KOPT-K1 (cell line): Measurements from ENCODE around the gene DPF3.

Source experiments
- H3K27ac ChIP-seq: fragments of 200-600 bp; sonication (generic); 2 replicates; pipeline ENCODE4 v1.5.1; 2016; ENCODE audit warnings: antibody characterized with exemption, mild to moderate bottlenecking, low read depth, low read length; ENCODE audit not compliant: poor library complexity, severe bottlenecking
- H3K36me3 ChIP-seq: fragments of 200-600 bp; sonication (generic); 2 replicates; pipeline ENCODE4 v1.5.1; 2017; ENCODE audit warnings: antibody characterized with exemption, mild to moderate bottlenecking, low read length, moderate library complexity; ENCODE audit not compliant: insufficient read depth
- H3K9me3 ChIP-seq: fragments of 200-600 bp; sonication (generic); 2 replicates; pipeline ENCODE4 v1.5.1; 2017; ENCODE audit warnings: antibody characterized with exemption, low read length, mild to moderate bottlenecking; ENCODE audit not compliant: insufficient read depth, poor library complexity, severe bottlenecking

DPF3 gene

DNA sequence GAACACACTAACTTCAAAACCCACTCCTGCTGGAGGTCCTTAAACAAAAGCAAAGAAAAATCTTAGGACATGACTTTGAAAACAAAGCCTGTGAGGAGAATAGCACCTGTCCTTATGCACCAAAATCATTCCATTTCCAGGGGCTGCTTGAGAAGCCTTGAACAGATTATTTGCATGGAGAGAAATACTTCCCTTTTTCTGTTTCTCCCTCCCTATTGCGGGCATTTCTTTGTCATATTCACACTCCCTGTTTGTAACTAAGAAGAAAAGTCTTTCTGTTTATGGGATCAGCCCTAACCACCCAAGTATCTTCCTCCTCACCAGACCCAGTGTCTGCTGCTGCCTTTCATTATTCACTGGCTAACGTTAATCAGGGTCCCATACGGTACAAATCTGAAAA is 218.8 kb downstream of the DPF3 start:
- Histone ChIP-seq H3K9me3 (peaks cover 15% of the 10 kb centered on the region), H3K27ac (no peak overlapping the region), H3K36me3 (peaks cover 59% of the 10 kb centered on the region; the same call in 1 of the 2 replicates)

DNA sequence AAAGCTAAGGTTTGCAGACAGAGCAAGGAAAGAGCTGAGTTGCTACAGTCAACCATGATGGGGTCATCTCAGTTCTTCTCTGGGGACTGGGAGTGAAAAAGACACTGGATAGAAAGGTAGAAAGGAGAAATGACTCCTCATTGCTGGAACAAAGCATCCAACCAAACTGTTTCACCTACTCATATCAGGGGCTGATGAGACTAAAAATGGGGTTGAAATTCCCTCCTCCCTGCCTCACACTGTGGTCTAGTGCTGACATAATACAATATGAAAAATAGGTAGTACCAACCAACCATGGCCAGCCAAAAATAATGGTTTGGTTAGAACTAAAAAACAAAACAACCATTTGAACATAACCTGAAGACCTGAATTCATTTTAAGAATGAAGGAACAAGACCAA is 220.7 kb downstream of the DPF3 start:
- H3K36me3 ChIP-seq: peaks cover 74% of the 10 kb centered on the region
- H3K27ac ChIP-seq: no peak overlapping the region
- H3K9me3 ChIP-seq: peaks cover 15% of the 10 kb centered on the region

DNA sequence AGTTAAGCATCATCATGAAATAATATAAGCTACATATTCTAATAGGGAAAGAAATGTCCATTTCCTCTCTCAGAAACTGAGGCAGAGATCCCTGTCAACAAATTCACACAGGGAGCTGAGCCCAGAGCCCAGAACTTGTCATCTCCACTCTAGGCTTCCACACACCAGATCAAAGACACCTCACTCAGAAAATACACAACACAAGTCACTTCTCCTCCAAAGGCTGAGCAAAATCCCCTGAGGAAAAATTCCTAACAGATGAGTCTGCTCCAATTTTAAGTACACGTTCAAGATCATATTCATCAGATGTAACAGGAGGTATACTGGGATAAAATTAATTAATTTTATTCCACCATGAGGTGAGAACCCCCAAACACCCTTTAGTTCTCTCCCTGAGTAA is 227.3 kb downstream of the DPF3 start:
- Histone ChIP-seq H3K27ac (no peak overlapping the region), H3K36me3 (peaks cover 36% of the 10 kb centered on the region), H3K9me3 (no peaks in the 10 kb centered on the region)

GRCh38 chr14:72665259-72665658 is 228.6 kb downstream of the DPF3 start:
- peaks cover 33% of the 10 kb centered on the region for H3K36me3 ChIP-seq
- H3K9me3 ChIP-seq: no peaks in the 10 kb centered on the region
- H3K27ac ChIP-seq: no peak overlapping the region

DNA sequence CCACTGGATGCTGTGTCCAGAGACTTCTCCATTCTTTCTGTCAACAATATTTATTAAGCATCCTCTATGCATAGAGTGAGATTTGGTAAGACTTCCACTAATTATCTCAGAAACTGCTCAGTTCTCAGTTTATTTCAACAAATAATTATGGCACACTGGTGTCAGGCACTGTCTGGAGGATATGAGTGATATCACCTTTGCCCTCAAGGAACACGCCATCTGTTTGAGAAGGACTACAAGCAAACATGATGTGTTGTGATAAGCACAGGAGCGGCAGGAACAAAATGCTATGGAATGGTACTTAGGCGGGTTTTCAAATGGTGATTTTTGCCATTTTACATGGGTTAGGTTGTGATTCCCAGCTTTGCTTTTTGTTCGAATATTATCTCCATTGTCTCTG is 229.2 kb downstream of the DPF3 start:
- Histone ChIP-seq H3K36me3 (peaks cover 28% of the 10 kb centered on the region), H3K9me3 (no peaks in the 10 kb centered on the region), H3K27ac (no peak overlapping the region)

GRCh38 chr14:72663956-72664650 is 229.8 kb downstream of the DPF3 start:
- H3K36me3 ChIP-seq: peaks cover 23% of the 10 kb centered on the region
- no peaks in the 10 kb centered on the region for H3K9me3 ChIP-seq
- H3K27ac ChIP-seq: no peak overlapping the region

GRCh38 chr14:72663076-72663487 is 230.8 kb downstream of the DPF3 start:
- no peak overlapping the region for H3K27ac ChIP-seq
- no peaks in the 10 kb centered on the region for H3K9me3 ChIP-seq
- H3K36me3 ChIP-seq: peaks cover 18% of the 10 kb centered on the region

GRCh38 chr14:72662214-72662613 is 231.7 kb downstream of the DPF3 start:
- H3K36me3 ChIP-seq: peaks cover 18% of the 10 kb centered on the region
- H3K9me3 ChIP-seq: no peaks in the 10 kb centered on the region
- H3K27ac ChIP-seq: no peak overlapping the region

- no peak overlapping the region for H3K27ac ChIP-seq
Observed at GRCh38 chr14:72657214-72657921, 236.5 kb downstream of the DPF3 start.

DNA sequence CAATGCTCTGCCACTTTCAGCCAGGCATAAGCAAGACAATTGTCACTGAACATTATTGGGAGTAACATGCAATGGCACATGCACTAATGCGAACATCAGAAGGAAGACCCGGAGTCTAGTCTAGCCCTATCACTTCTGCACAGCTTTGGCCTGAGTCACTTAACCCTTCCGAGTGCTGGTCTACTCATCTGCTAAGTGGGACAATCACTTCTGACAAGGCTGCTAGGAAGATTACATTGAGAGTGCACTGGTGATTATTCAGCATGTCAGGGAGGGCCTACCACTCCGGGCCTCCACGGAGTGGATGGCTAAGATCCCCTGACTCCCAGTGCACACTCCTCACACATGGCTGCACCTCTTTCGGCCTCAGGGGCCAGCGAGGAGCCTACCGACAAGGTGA is 240.9 kb downstream of the DPF3 start:
- H3K9me3 ChIP-seq: no peaks in the 10 kb centered on the region
- no peak overlapping the region for H3K27ac ChIP-seq
- H3K36me3 ChIP-seq: no peaks in the 10 kb centered on the region

More at GRCh38 chr14:72657214-72657921, 236.5 kb downstream of the DPF3 start:
- H3K36me3 ChIP-seq: peaks cover 6% of the 10 kb centered on the region
- H3K9me3 ChIP-seq: no peaks in the 10 kb centered on the region

DNA sequence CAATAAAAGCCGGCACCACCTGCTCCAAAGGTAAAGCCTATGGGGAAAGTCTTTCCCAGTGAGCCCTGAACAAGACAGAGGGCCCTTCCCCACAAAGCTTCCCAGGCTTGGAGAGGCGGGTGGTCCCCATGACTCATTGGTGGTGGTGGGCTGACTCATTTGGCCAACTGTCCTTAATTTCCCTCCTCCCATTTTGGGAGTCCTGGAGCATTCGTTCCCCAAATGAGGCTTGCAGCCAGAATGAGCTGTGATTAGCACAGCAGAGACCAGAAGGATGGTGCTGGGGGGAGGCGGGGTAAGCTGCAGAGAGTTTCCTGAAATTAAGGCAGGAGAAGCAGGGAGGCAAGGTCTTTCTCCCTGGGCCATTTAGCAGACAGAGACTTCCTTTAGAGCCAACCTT is 241.7 kb downstream of the DPF3 start:
- Histone ChIP-seq H3K36me3 (no peaks in the 10 kb centered on the region), H3K27ac (no peak overlapping the region), H3K9me3 (no peaks in the 10 kb centered on the region)

DNA sequence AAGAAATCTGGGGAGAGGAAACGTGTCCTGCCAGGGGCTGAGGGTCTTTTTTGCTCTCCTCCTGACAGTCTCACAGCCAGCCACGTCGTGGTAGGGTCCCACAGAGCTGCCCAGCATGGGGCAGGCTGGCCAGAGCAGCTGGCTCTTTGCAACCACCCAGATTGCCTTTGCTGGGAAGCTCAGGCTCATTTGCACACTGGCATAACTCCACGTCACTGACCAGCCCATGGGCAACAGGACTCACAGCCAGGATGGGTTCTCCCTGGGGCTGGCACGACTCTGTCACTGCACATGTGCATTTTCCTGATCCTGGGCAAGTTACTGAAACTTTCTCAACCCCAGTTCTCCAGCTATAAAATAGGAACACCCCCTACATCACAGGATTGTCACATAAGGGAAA is 242.2 kb downstream of the DPF3 start:
- Histone ChIP-seq H3K9me3 (no peaks in the 10 kb centered on the region), H3K27ac (no peak overlapping the region), H3K36me3 (no peaks in the 10 kb centered on the region)

DNA sequence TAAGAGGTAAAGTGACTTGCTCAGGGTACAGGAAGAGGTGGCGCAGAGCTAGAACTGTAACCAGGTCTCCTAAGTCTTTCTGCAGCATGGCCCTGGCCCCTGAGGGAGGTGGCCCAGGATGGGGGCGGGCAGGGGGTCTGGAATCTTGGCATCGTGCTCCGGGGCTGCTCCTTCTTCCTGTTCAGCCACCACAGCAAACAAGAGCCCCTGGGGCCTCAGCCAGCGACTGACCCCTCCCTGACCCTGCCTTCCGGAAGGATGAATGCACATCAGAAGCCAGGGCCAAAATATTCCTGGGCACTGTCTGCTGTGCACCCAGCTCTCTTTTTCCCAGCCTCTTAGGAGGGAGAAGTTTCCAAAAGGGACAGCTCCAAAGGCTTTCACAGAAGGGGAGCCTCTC is 242.8 kb downstream of the DPF3 start:
- H3K9me3 ChIP-seq: no peaks in the 10 kb centered on the region
- H3K36me3 ChIP-seq: no peaks in the 10 kb centered on the region
- no peak overlapping the region for H3K27ac ChIP-seq

DNA sequence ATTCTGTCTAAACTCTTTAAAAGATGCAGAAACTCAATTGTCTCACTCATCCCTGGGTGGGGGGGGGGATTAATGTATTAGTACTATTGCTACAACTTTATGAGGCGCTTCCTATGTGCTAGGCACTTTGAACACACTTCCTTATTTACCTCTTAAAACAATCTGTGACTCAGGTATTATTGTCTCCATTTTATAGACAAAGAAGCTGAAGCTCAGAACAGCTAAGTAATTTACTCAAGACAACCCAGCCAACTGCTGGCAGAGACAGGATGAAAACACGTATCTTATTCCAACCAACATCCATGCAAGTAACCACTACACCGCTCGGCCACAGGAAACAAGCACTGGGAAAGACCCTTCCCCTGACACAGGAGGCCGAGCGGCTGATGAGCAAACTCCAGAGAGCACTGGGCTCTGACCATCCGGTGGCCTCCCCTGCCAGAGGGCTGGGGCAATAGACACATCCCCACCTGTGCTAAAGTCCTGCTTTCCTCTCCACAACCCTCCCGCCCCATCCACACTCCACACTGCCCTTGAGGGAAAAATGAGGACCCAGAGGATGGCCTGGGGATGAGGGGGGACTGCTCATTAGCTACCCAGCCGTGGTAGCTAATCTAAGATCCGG is 244.2 kb downstream of the DPF3 start:
- H3K36me3 ChIP-seq: no peaks in the 10 kb centered on the region
- no peak overlapping the region for H3K27ac ChIP-seq

GRCh38 chr14:72647782-72648181 is 246.1 kb downstream of the DPF3 start:
- H3K27ac ChIP-seq: no peak overlapping the region
- H3K36me3 ChIP-seq: no peaks in the 10 kb centered on the region
- no peaks in the 10 kb centered on the region for H3K9me3 ChIP-seq

More for the DNA sequence above, 244.2 kb downstream of the DPF3 start:
- H3K9me3 ChIP-seq: no peaks in the 10 kb centered on the region
